Measurements from ENCODE around the gene DEPDC1B. TPM values are rescaled to one million over a fixed set of nuclear protein-coding genes. Genes with fewer than 3 reads are reported as not detected.
"Not testable (repeated sequence)": the region's sequence is repeated elsewhere in the genome, so short reads cannot be mapped to it uniquely, and the experiment has no call there.

The DEPDC1B gene
- total RNA-seq, 2 donors from 2014 or later, result 0.47 TPM; not detected in 1

- ATAC-seq (no peak), DNase-seq (no peak)
- intact Hi-C loops (cut with DNase I), result loop anchor here in 1 of 2 donors (5.0 kb wide), 1 partner anchor 858 kb away; no protein-coding TSS in a partner anchor
Measured at GRCh38 chr5:60670749-60671148, 29.2 kb downstream of the DEPDC1B start.

- ATAC-seq (no peak), DNase-seq (no peak)
- intact Hi-C loops (cut with DNase I), result loop anchor here in 1 of 2 donors (5.0 kb wide), 1 partner anchor 856 kb away; no protein-coding TSS in a partner anchor
Measured at GRCh38 chr5:60668686-60669304, 31.2 kb downstream of the DEPDC1B start.

- ATAC-seq (peak; percentile 27 to 87), DNase-seq (no peak)
- intact Hi-C loops (cut with DNase I), result no loop called here
Measured at GRCh38 chr5:60651872-60652620, 47.9 kb downstream of the DEPDC1B start.

- no peak for DNase-seq
- ATAC-seq, result no peak
- intact Hi-C loops (cut with DNase I), result no loop called here
Measured at GRCh38 chr5:60649288-60649917, 50.6 kb downstream of the DEPDC1B start.

- no peak for DNase-seq
- intact Hi-C loops (cut with DNase I), result no loop called here
- no peak for ATAC-seq
Measured at GRCh38 chr5:60648175-60648574, 51.8 kb downstream of the DEPDC1B start.

- ATAC-seq (no peak), DNase-seq (no peak)
- intact Hi-C loops (cut with DNase I), result no loop called here
Measured at GRCh38 chr5:60640901-60641300, 59.1 kb downstream of the DEPDC1B start.

- intact Hi-C loops (cut with DNase I), result no loop called here
- ATAC-seq, result no peak
- no peak for DNase-seq
Measured at GRCh38 chr5:60639544-60639943, 60.4 kb downstream of the DEPDC1B start.

GRCh38 chr5:60638300-60638699 is 61.7 kb downstream of the DEPDC1B start:
- intact Hi-C loops (cut with DNase I), result no loop called here
- DNase-seq, result no peak
- no peak for ATAC-seq

GRCh38 chr5:60636644-60637043 is 63.3 kb downstream of the DEPDC1B start:
- intact Hi-C loops (cut with DNase I), result no loop called here
- no peak for DNase-seq
- no peak for ATAC-seq

GRCh38 chr5:60636001-60636400 is 64.0 kb downstream of the DEPDC1B start:
- DNase-seq (no peak), ATAC-seq (no peak)
- intact Hi-C loops (cut with DNase I), result no loop called here

- DNase-seq, result no peak
- intact Hi-C loops (cut with DNase I), result no loop called here
- peak in 1 of 2 donors; percentile 24 for ATAC-seq
Measured at GRCh38 chr5:60634051-60634450, 65.9 kb downstream of the DEPDC1B start.

GRCh38 chr5:60633341-60633740 is 66.6 kb downstream of the DEPDC1B start:
- intact Hi-C loops (cut with DNase I), result no loop called here
- ATAC-seq (peak; percentile 63 to 99), DNase-seq (no peak)

- intact Hi-C loops (cut with DNase I), result no loop called here
- ATAC-seq, result no peak
- no peak for DNase-seq
Measured at GRCh38 chr5:60632153-60632552, 67.8 kb downstream of the DEPDC1B start.

GRCh38 chr5:60630836-60631235 is 69.1 kb downstream of the DEPDC1B start:
- ATAC-seq, result no peak

GRCh38 chr5:60630179-60630578 is 69.8 kb downstream of the DEPDC1B start:
- no peak for DNase-seq
- intact Hi-C loops (cut with DNase I), result no loop called here
- no peak for ATAC-seq

More at GRCh38 chr5:60630836-60631235, 69.1 kb downstream of the DEPDC1B start:
- intact Hi-C loops (cut with DNase I), result no loop called here
- no peak for DNase-seq

- intact Hi-C loops (cut with DNase I); DNase-seq; ATAC-seq: not testable (repeated sequence)
Measured at GRCh38 chr5:60624875-60625274, 75.1 kb downstream of the DEPDC1B start.

- DNase-seq; intact Hi-C loops (cut with DNase I); ATAC-seq: not testable (repeated sequence)
Measured at GRCh38 chr5:60620752-60621151, 79.2 kb downstream of the DEPDC1B start.

- intact Hi-C loops (cut with DNase I), result no loop called here
- ATAC-seq (no peak), DNase-seq (no peak)
Measured at GRCh38 chr5:60613826-60614225, 86.1 kb downstream of the DEPDC1B start.

GRCh38 chr5:60611099-60611740 is 88.7 kb downstream of the DEPDC1B start:
- no peak for DNase-seq
- ATAC-seq, result no peak
- intact Hi-C loops (cut with DNase I), result no loop called here

GRCh38 chr5:60604771-60605170 is 95.2 kb downstream of the DEPDC1B start:
- intact Hi-C loops (cut with DNase I), result no loop called here
- no peak for DNase-seq
- no peak for ATAC-seq

Measured in left cardiac atrium (tissue), 4 donors.